ENCODE results near the gene LPP. TPM values are rescaled to one million over a fixed set of nuclear protein-coding genes. Genes with fewer than 3 reads are reported as not detected.
A peak's percentile ranks its signal among the peaks of the same experiment; 100 is the strongest.

LPP gene
- total RNA-seq, 1 experiment from 2014 or later, result 20.2 TPM

- in situ Hi-C loops (cut with HindIII; ENCODE audit: low pct_unique_long_range_greater_than_20kb, low sequenced_read_pairs), result no loop called here
- DNase-seq (ENCODE audit: low read depth, low spot score), result no peak
Observed at GRCh38 chr3:188659449-188660090, 505.6 kb downstream of the LPP start.

GRCh38 chr3:188660415-188660814 is 506.5 kb downstream of the LPP start:
- in situ Hi-C loops (cut with HindIII; ENCODE audit: low pct_unique_long_range_greater_than_20kb, low sequenced_read_pairs), result no loop called here
- DNase-seq (ENCODE audit: low read depth, low spot score), result no peak

- in situ Hi-C loops (cut with HindIII; ENCODE audit: low pct_unique_long_range_greater_than_20kb, low sequenced_read_pairs), result no loop called here
Observed at GRCh38 chr3:188661806-188662205, 507.8 kb downstream of the LPP start.

GRCh38 chr3:188662214-188662613 is 508.3 kb downstream of the LPP start:
- in situ Hi-C loops (cut with HindIII; ENCODE audit: low pct_unique_long_range_greater_than_20kb, low sequenced_read_pairs), result no loop called here
- no peak for DNase-seq (ENCODE audit: low read depth, low spot score)

More at GRCh38 chr3:188661806-188662205, 507.8 kb downstream of the LPP start:
- no peak for DNase-seq (ENCODE audit: low read depth, low spot score)

- DNase-seq (ENCODE audit: low read depth, low spot score), result no peak
- in situ Hi-C loops (cut with HindIII; ENCODE audit: low pct_unique_long_range_greater_than_20kb, low sequenced_read_pairs), result no loop called here
Observed at GRCh38 chr3:188662795-188663194, 508.8 kb downstream of the LPP start.

GRCh38 chr3:188663839-188664238 is 509.9 kb downstream of the LPP start:
- in situ Hi-C loops (cut with HindIII; ENCODE audit: low pct_unique_long_range_greater_than_20kb, low sequenced_read_pairs), result no loop called here
- DNase-seq (ENCODE audit: low read depth, low spot score), result no peak

- DNase-seq (ENCODE audit: low read depth, low spot score), result peak; percentile 70
- in situ Hi-C loops (cut with HindIII; ENCODE audit: low pct_unique_long_range_greater_than_20kb, low sequenced_read_pairs), result no loop called here
Observed at GRCh38 chr3:188664795-188665194, 510.8 kb downstream of the LPP start.

- no peak for DNase-seq (ENCODE audit: low read depth, low spot score)
- in situ Hi-C loops (cut with HindIII; ENCODE audit: low pct_unique_long_range_greater_than_20kb, low sequenced_read_pairs), result no loop called here
Observed at GRCh38 chr3:188667926-188668325, 514.0 kb downstream of the LPP start.

GRCh38 chr3:188670446-188670845 is 516.5 kb downstream of the LPP start:
- in situ Hi-C loops (cut with HindIII; ENCODE audit: low pct_unique_long_range_greater_than_20kb, low sequenced_read_pairs), result no loop called here
- DNase-seq (ENCODE audit: low read depth, low spot score), result no peak

GRCh38 chr3:188671971-188672370 is 518.0 kb downstream of the LPP start:
- in situ Hi-C loops (cut with HindIII; ENCODE audit: low pct_unique_long_range_greater_than_20kb, low sequenced_read_pairs), result no loop called here
- DNase-seq (ENCODE audit: low read depth, low spot score), result no peak

- DNase-seq (ENCODE audit: low read depth, low spot score), result no peak
- in situ Hi-C loops (cut with HindIII; ENCODE audit: low pct_unique_long_range_greater_than_20kb, low sequenced_read_pairs), result no loop called here
Observed at GRCh38 chr3:188672840-188673239, 518.9 kb downstream of the LPP start.

GRCh38 chr3:188673646-188674186 is 519.8 kb downstream of the LPP start:
- in situ Hi-C loops (cut with HindIII; ENCODE audit: low pct_unique_long_range_greater_than_20kb, low sequenced_read_pairs), result no loop called here
- no peak for DNase-seq (ENCODE audit: low read depth, low spot score)

GRCh38 chr3:188674595-188674994 is 520.6 kb downstream of the LPP start:
- in situ Hi-C loops (cut with HindIII; ENCODE audit: low pct_unique_long_range_greater_than_20kb, low sequenced_read_pairs), result no loop called here
- no peak for DNase-seq (ENCODE audit: low read depth, low spot score)

GRCh38 chr3:188677344-188677743 is 523.4 kb downstream of the LPP start:
- in situ Hi-C loops (cut with HindIII; ENCODE audit: low pct_unique_long_range_greater_than_20kb, low sequenced_read_pairs), result no loop called here
- no peak for DNase-seq (ENCODE audit: low read depth, low spot score)

- in situ Hi-C loops (cut with HindIII; ENCODE audit: low pct_unique_long_range_greater_than_20kb, low sequenced_read_pairs), result no loop called here
- DNase-seq (ENCODE audit: low read depth, low spot score), result no peak
Observed at GRCh38 chr3:188680189-188680588, 526.2 kb downstream of the LPP start.

GRCh38 chr3:188680605-188681004 is 526.6 kb downstream of the LPP start:
- no peak for DNase-seq (ENCODE audit: low read depth, low spot score)
- in situ Hi-C loops (cut with HindIII; ENCODE audit: low pct_unique_long_range_greater_than_20kb, low sequenced_read_pairs), result no loop called here

GRCh38 chr3:188682316-188682715 is 528.4 kb downstream of the LPP start:
- DNase-seq (ENCODE audit: low read depth, low spot score), result no peak
- in situ Hi-C loops (cut with HindIII; ENCODE audit: low pct_unique_long_range_greater_than_20kb, low sequenced_read_pairs), result no loop called here

- in situ Hi-C loops (cut with HindIII; ENCODE audit: low pct_unique_long_range_greater_than_20kb, low sequenced_read_pairs), result no loop called here
- no peak for DNase-seq (ENCODE audit: low read depth, low spot score)
Observed at GRCh38 chr3:188683032-188683521, 529.1 kb downstream of the LPP start.

- in situ Hi-C loops (cut with HindIII; ENCODE audit: low pct_unique_long_range_greater_than_20kb, low sequenced_read_pairs), result no loop called here
- no peak for DNase-seq (ENCODE audit: low read depth, low spot score)
Observed at GRCh38 chr3:188684276-188684675, 530.3 kb downstream of the LPP start.

Data from SK-MEL-5 (cell line).